Thymus (tissue), 11 donors: Measurements from ENCODE around the gene CFAP410. TPM values are rescaled to one million over a fixed set of nuclear protein-coding genes. Genes with fewer than 3 reads are reported as not detected.

Experiments
- DNase-seq, 9 donors: peaks; one replicate each; pipeline ENCODE4 v3.0.0-alpha.2; 2013; ENCODE audit warnings: low spot score in 9 of 9, low read depth in 6 of 9, missing footprints in 1 of 9
- H3K27ac ChIP-seq, 2 donors: one replicate each; pipeline ENCODE4 v1.5.1; 2013; ENCODE audit warnings: control low read depth in 1 of 2, low read depth in 1 of 2, low read length in 1 of 2, mild to moderate bottlenecking in 1 of 2, moderate library complexity in 1 of 2
- H3K27me3 ChIP-seq, 2 donors: one replicate each; pipeline ENCODE4 v1.5.1; 2013; ENCODE audit warnings: low read length in 1 of 2; ENCODE audit not compliant: control insufficient read depth in 2 of 2, insufficient read depth in 1 of 2
- H3K36me3 ChIP-seq, 2 donors: one replicate each; pipeline ENCODE4 v1.5.1; 2013; ENCODE audit warnings: low read length in 1 of 2, mild to moderate bottlenecking in 1 of 2, moderate library complexity in 1 of 2; ENCODE audit not compliant: control insufficient read depth in 2 of 2, insufficient read depth in 2 of 2
- H3K4me1 ChIP-seq, 2 donors: one replicate each; pipeline ENCODE4 v1.5.1; 2013; ENCODE audit warnings: low read length in 2 of 2; ENCODE audit not compliant: control insufficient read depth in 2 of 2, insufficient read depth in 2 of 2
- H3K4me3 ChIP-seq, 2 donors: one replicate each; pipeline ENCODE4 v1.5.1; 2013; ENCODE audit warnings: low read length in 2 of 2, control low read depth in 1 of 2, mild to moderate bottlenecking in 1 of 2
- H3K9me3 ChIP-seq, 2 donors: one replicate each; pipeline ENCODE4 v1.5.1; 2013; ENCODE audit warnings: low read length in 1 of 2, mild to moderate bottlenecking in 1 of 2; ENCODE audit not compliant: control insufficient read depth in 2 of 2, insufficient read depth in 1 of 2
- WGBS: extraction: QIAGEN DNeasy Blood & Tissue Kit; methylation state at CpG from one replicate; pipeline ENCODE4 v1.1.7; 2013; 5-methylcytosine and 5-hydroxymethylcytosine counted together
- polyA plus RNA-seq: library from polyadenylated mRNA; stranded (reverse); fragments of 200-250 nt; gene quantifications from one replicate; pipeline ENCODE4 v1.2.3, GENCODE V29; 2013
- total RNA-seq: library from RNA; stranded (reverse); fragments of 120-200 nt; gene quantifications from one replicate; pipeline ENCODE4 v1.2.4, GENCODE V29; 2013
- donor health status: healthy.

CFAP410 gene
- total and polyA plus RNA-seq, 2 donors = 15.3 to 62.5 TPM

DNA sequence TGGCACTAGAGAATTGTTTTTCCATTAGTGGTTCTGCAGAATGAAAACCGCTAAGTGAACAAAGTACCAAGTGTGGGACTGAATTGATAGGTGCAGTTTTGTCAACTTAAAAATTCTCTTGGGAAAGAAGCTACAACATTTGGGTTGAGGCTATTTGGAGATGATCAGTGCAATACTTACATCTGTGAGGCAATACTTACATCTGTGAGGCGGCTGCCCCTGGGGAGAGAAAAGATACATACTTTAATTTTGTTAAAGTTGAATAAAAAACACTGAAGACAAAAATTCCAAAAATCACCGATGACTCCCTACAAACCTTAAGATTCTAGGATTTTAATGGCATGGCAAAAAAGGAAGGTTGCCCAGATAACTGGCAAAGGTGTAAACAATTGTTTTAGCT lies 1.7 kb downstream of the CFAP410 start:
- no peak overlapping the region for H3K4me3 ChIP-seq
- DNase-seq = no peak
- H3K36me3 ChIP-seq = peaks cover 16 to 34% of the 10 kb centered on the region in 2 donors
- peaks cover 5 to 22% of the 10 kb centered on the region in 2 donors for H3K4me1 ChIP-seq
- no peak overlapping the region for H3K27ac ChIP-seq
- H3K27me3 ChIP-seq = no peaks in the 10 kb centered on the region
- WGBS = 82% methylated on average over 3 of the region's 3 CpGs
- H3K9me3 ChIP-seq = no peaks in the 10 kb centered on the region

DNA sequence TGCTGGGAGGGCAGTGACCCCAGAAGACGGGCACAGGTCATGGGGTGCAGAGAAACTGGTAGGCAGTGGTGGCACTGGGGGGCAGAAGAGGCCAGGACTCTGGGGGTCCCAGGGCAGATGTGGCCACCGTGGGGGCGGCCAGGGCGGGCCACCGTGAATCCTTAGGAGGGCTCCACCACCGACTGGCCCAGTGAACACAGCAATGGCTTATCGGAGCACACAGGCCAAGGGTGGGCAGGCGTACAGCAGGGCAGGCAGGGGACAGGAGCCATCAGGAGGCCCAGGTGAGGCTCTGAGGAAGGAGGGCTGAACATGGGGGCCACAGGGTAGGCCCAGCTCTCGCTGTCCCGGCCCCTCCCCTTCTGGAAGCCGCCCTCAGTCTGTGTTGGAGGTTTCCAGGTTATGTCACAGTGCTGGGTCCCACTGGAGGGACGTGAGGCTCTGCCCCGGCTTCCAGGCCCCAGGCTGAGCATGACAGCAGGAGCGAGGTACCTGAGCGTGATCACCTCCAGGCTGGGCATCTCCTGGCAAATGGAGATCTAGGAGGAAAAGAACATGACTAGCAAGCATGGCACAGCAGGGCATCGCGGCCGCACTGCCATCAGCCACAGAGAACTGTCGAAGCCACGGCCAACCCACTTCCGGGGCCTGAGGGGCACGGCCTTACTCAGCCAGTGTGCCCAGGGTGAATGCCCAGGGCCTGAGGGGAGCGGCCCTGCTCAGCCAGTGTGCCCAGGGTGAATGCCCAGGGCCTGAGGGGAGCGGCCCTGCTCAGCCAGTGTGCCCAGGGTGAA lies 3.7 kb downstream of the CFAP410 start:
- Histone ChIP-seq H3K36me3 (peaks cover 20 to 54% of the 10 kb centered on the region in 2 donors), H3K27me3 (no peaks in the 10 kb centered on the region), H3K4me3 (no peak overlapping the region), H3K27ac (no peak overlapping the region), H3K9me3 (no peaks in the 10 kb centered on the region), H3K4me1 (peaks cover 5 to 20% of the 10 kb centered on the region in 2 donors)
- no peak for DNase-seq
- WGBS = 98% methylated on average over 23 of the region's 24 CpGs

DNA sequence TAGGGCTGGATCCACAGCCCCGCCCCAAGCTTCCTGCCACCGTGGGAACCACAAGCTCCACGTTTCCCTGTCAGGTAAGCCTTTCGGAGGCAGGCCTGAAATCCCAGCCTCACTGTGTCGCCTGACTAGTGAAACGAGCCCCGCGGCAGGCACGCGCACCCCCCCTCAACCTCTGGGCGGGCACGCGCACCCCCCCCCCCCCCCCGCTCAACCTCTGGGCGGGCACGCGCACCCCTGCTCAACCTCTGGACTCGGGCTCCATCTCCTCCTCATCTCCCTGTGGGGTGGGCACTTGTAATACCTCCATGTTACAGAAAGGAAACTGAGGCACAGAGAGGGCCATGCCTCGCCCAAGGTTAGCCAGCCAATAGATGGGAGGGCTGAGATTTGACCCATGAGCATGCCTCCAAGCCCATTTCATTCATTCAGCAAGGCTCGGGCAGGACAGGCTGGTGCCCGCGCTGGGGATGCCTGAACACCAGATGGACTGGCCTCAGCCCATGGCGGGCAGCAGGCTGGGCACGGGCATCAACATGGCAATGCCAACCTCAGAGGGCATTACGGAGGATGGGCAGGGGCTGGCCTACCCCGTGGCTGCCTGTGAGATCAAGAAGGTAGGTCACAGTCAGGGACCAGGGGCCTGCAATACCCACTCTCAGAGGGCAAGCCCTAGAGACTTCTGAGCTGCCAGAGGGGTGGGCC lies 4.7 kb downstream of the CFAP410 start:
- WGBS = 94% methylated on average over 26 of the region's 26 CpGs
- Histone ChIP-seq H3K4me1 (peaks cover 0 to 10% of the 10 kb centered on the region in 2 donors), H3K36me3 (peaks cover 20 to 60% of the 10 kb centered on the region in 2 donors), H3K27me3 (no peaks in the 10 kb centered on the region), H3K4me3 (no peak overlapping the region), H3K27ac (no peak overlapping the region), H3K9me3 (no peaks in the 10 kb centered on the region)
- DNase-seq = no peak

DNA sequence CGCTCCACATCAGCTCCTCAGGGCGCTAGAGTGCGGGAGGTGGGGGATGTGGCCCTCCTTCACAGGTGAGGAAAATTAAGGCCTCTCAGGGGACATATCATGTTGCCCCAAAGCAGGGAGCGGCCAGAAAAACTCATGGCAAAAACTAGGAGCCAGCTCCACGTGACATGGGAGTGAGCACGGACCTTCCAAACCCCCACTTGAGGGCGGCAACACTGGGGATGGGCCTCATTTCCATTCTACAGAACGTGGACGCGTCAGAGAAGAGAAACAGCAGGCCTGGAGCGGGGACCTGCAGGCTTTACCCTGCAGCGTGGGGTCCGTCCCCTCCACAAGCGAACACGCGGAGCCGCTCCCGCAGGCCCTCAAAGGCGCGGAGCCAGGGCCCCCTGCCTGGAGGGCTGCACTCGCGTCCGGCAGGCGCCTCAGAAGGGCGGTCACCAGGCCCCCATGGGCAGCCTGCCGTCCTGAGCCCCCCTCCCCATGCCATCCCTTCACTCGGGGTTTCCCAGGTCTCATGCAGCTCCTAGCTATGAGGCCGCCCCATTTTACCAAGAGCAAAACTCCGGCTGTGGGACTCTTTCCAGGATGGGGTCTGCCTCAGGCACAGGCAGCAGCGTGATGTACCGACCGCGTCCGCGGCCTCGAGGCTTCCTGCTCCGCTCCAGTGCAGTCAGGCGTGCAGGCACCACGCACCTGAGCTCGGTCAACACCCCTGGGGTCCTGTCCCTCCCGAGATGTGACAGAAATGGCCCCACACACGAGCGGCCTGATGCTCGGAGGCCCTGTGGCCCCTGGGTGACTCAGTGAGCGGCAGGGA lies 5.5 kb downstream of the CFAP410 start:
- H3K27ac ChIP-seq = no peak overlapping the region
- no peaks in the 10 kb centered on the region for H3K9me3 ChIP-seq
- H3K4me1 ChIP-seq = peaks cover 0 to 9% of the 10 kb centered on the region in 2 donors
- no peak for DNase-seq
- H3K27me3 ChIP-seq = no peaks in the 10 kb centered on the region
- peaks cover 20 to 60% of the 10 kb centered on the region in 2 donors for H3K36me3 ChIP-seq
- H3K4me3 ChIP-seq = no peak overlapping the region
- 94% methylated on average over 45 of the region's 45 CpGs for WGBS

DNA sequence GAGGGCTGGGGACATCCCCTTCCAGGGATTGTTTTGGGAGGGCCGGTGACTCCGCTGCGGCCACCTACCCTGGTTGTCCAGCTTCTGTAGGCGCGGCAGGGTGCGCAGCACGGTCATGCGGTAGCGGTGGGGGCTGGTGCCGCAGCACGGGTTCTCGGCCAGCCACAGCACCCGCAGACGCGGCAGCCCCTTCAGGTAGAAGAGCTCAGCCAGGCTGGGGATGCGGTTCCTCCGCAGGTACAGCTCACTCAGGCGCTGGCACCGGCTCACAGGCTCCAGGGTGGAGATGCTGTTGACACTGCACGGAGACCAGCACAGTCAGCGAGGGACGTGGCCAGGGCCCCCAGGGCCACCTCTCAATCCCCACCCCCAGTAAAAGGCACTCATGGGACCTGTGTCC lies 6.2 kb downstream of the CFAP410 start:
- 99% methylated on average over 22 of the region's 22 CpGs for WGBS
- H3K36me3 ChIP-seq = peaks cover 20 to 60% of the 10 kb centered on the region in 2 donors
- no peak overlapping the region for H3K27ac ChIP-seq
- H3K4me1 ChIP-seq = peaks cover 0 to 5% of the 10 kb centered on the region in 2 donors
- no peak for DNase-seq
- no peaks in the 10 kb centered on the region for H3K9me3 ChIP-seq
- H3K4me3 ChIP-seq = no peak overlapping the region
- no peaks in the 10 kb centered on the region for H3K27me3 ChIP-seq

DNA sequence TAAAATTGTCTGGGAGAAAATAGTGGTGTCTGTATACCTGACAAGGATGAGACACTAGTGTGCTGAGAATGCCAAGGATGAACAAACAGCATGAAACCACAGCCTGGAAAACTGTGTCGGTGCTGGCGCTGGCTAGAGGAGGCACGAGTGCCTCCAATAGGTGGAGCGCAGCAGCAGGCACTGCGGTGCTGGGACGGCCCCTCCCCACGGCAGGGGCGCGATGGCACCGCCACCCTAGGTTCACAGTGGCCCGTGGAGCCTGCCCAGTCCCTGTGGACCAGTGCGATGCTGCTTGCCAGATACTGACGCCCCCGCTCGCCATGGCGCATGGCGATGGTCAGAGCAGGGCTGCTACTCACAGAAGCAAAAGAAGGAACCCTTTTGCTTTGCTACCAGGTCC lies 6.8 kb downstream of the CFAP410 start:
- Histone ChIP-seq H3K36me3 (peaks cover 24 to 62% of the 10 kb centered on the region in 2 donors), H3K27ac (no peak overlapping the region), H3K27me3 (no peaks in the 10 kb centered on the region), H3K9me3 (no peaks in the 10 kb centered on the region), H3K4me3 (no peak overlapping the region), H3K4me1 (peaks cover 0 to 5% of the 10 kb centered on the region in 2 donors)
- WGBS = 97% methylated on average over 17 of the region's 17 CpGs
- no peak for DNase-seq

DNA sequence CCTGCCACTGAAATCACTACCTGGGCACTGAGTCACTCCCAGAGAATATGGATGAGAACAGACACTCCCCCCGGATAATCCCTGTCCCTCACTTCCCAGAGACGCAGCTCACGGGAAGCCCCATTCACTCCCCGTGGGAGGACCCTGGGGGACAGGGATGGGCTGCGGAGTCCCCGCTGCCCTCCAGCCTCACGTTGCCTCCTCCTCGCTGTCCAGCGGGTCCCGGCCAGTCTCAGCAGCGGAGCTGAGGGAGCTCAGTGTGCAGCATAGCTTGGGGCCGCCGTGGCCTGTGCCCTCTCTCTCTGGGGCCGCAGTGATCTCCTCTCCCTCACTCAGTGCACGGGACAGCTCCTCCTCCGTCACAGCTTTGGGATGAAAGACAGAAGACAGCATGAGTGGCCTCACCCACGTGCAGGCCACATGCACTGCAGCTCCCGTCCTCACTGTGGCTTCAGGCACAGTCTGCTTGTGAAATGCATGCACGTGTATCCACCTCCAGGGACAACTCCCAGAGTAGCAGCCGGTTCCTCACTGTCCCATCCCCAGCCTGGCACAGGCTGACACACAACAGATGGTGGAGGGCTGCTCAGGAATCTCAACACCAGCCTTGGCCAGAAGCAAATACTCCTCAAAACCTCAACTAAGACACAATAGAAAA lies 7.4 kb downstream of the CFAP410 start:
- Histone ChIP-seq H3K4me3 (no peak overlapping the region), H3K27me3 (no peaks in the 10 kb centered on the region), H3K4me1 (peaks cover 0 to 5% of the 10 kb centered on the region in 2 donors), H3K9me3 (no peaks in the 10 kb centered on the region), H3K36me3 (peaks cover 30 to 63% of the 10 kb centered on the region in 2 donors), H3K27ac (no peak overlapping the region)
- WGBS = 96% methylated on average over 20 of the region's 20 CpGs
- DNase-seq = no peak

DNA sequence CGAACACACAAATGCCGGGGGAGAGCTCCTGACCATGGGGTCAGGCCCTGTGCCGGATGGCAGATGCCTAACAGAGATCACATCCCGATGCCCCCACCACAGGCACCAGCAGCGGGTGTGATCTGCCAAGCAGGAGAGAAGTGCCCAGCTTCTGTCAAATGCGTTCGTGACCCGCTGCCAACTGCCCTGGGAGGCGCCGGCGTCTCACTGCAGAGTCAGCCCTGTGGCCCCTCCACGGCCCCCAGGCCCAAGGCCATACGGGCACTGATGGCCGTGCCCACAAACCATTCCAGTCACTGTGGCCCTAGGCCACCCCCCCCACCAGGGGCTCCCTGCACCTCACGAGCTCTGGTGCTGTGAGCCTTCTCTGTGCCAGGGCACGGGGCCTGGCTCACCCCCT lies 8.0 kb downstream of the CFAP410 start:
- H3K4me3 ChIP-seq = no peak overlapping the region
- H3K36me3 ChIP-seq = peaks cover 31 to 62% of the 10 kb centered on the region in 2 donors
- no peak for DNase-seq
- 99% methylated on average over 16 of the region's 16 CpGs for WGBS
- no peaks in the 10 kb centered on the region for H3K9me3 ChIP-seq
- peaks cover 0 to 5% of the 10 kb centered on the region in 2 donors for H3K4me1 ChIP-seq
- H3K27ac ChIP-seq = no peak overlapping the region
- no peaks in the 10 kb centered on the region for H3K27me3 ChIP-seq
